Type B pancreatic cell (in vitro differentiated cells): Measurements from ENCODE around the gene RCC1. TPM values are rescaled to one million over a fixed set of nuclear protein-coding genes. Genes with fewer than 3 reads are reported as not detected.

Experiments used
- DNase-seq: peaks from one replicate; pipeline ENCODE4 v3.0.0; 2021; ENCODE audit warnings: mixed read lengths; ENCODE audit not compliant: unreplicated experiment; ENCODE audit errors: extremely low spot score
- H3K27ac Mint-ChIP-seq: 2 replicates; pipeline ENCODE4 v1.8.0; 2021; ENCODE audit warnings: mild to moderate bottlenecking, mixed read lengths
- H3K27me3 Mint-ChIP-seq: 2 replicates; pipeline ENCODE4 v1.8.0; 2021; ENCODE audit warnings: mixed read lengths
- H3K36me3 Mint-ChIP-seq: 2 replicates; pipeline ENCODE4 v1.8.0; 2021; ENCODE audit warnings: mixed read lengths
- H3K4me1 Mint-ChIP-seq: one replicate; pipeline ENCODE4 v1.8.0; 2021; ENCODE audit warnings: mixed read lengths; ENCODE audit not compliant: unreplicated experiment
- H3K4me3 Mint-ChIP-seq: 2 replicates; pipeline ENCODE4 v1.8.0; 2021; ENCODE audit warnings: mild to moderate bottlenecking, mixed read lengths
- H3K9me3 Mint-ChIP-seq: 2 replicates; pipeline ENCODE4 v1.8.0; 2021; ENCODE audit warnings: mixed read lengths
- total RNA-seq: library from RNA; stranded (reverse); gene quantifications from 2 replicates; pipeline ENCODE4 v1.2.1, GENCODE V29; 2021; ENCODE audit warnings: low replicate concordance
- TF ChIP-seq, protein P1 (sequence below): fragments of 200-600 bp; sonication (generic); conservative IDR thresholded peaks from 2 replicates; pipeline ENCODE4 v1.5.0; 2021; ENCODE audit warnings: antibody characterized with exemption, mild to moderate bottlenecking

The RCC1 gene
- total RNA-seq, 1 donor from 2014 or later = 46.5 TPM

DNA sequence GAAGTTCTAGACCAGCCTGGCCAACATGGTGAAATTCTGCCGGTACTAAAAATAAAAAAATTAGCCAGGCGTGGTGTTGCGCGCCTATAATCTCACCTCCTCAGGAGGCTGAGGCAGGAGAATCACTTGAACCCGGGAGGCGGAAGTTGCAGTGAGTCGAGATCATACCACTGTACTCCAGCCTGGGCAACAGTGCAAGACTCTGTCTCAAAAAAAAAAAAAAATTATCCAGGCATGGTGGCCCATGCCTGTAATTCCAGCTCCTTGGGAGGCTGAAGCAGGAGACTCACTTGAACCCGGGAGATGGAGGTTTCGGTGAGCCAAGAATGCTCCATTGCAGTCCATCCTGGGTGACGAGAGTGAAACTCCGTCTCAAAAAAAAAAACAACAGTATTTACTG lies 67.7 kb downstream of the RCC1 start:
- TF ChIP-seq, protein P1, sequence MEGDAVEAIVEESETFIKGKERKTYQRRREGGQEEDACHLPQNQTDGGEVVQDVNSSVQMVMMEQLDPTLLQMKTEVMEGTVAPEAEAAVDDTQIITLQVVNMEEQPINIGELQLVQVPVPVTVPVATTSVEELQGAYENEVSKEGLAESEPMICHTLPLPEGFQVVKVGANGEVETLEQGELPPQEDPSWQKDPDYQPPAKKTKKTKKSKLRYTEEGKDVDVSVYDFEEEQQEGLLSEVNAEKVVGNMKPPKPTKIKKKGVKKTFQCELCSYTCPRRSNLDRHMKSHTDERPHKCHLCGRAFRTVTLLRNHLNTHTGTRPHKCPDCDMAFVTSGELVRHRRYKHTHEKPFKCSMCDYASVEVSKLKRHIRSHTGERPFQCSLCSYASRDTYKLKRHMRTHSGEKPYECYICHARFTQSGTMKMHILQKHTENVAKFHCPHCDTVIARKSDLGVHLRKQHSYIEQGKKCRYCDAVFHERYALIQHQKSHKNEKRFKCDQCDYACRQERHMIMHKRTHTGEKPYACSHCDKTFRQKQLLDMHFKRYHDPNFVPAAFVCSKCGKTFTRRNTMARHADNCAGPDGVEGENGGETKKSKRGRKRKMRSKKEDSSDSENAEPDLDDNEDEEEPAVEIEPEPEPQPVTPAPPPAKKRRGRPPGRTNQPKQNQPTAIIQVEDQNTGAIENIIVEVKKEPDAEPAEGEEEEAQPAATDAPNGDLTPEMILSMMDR = no peak
- Mint-ChIP-seq H3K9me3 (no peaks in the 10 kb centered on the region), H3K4me1 (peaks cover 2% of the 10 kb centered on the region), H3K27ac (no peak overlapping the region), H3K4me3 (no peak overlapping the region), H3K27me3 (no peaks in the 10 kb centered on the region), H3K36me3 (peaks cover 25% of the 10 kb centered on the region)
- no peak for DNase-seq

GRCh38 chr1:28577052-28577678 lies 71.3 kb downstream of the RCC1 start:
- Mint-ChIP-seq H3K4me3 (peak overlapping the region; percentile 72), H3K27me3 (no peaks in the 10 kb centered on the region), H3K36me3 (peaks cover 30% of the 10 kb centered on the region), H3K4me1 (peaks cover 19% of the 10 kb centered on the region), H3K27ac (peak overlapping the region; percentile 38), H3K9me3 (no peaks in the 10 kb centered on the region)
- TF ChIP-seq, protein P1 = no peak
- no peak for DNase-seq

GRCh38 chr1:28577738-28578536 lies 72.1 kb downstream of the RCC1 start:
- Mint-ChIP-seq H3K4me3 (peak overlapping the region; percentile 72), H3K27me3 (no peaks in the 10 kb centered on the region), H3K9me3 (no peaks in the 10 kb centered on the region), H3K36me3 (peaks cover 30% of the 10 kb centered on the region), H3K27ac (peak overlapping the region; percentile 62), H3K4me1 (peaks cover 24% of the 10 kb centered on the region)
- DNase-seq = no peak
- TF ChIP-seq, protein P1 = no peak

- H3K9me3 Mint-ChIP-seq = no peaks in the 10 kb centered on the region
- H3K36me3 Mint-ChIP-seq = peaks cover 30% of the 10 kb centered on the region
- H3K27me3 Mint-ChIP-seq = no peaks in the 10 kb centered on the region
- peaks cover 27% of the 10 kb centered on the region for H3K4me1 Mint-ChIP-seq
- TF ChIP-seq, protein P1 = no peak
- peak overlapping the region; percentile 55 for H3K4me3 Mint-ChIP-seq
- DNase-seq = no peak
- H3K27ac Mint-ChIP-seq = peak overlapping the region; percentile 62
Observed at GRCh38 chr1:28578696-28579218, 72.9 kb downstream of the RCC1 start.

GRCh38 chr1:28579401-28579800 lies 73.6 kb downstream of the RCC1 start:
- no peak for DNase-seq
- Mint-ChIP-seq H3K9me3 (no peaks in the 10 kb centered on the region), H3K4me1 (peaks cover 27% of the 10 kb centered on the region), H3K36me3 (peaks cover 30% of the 10 kb centered on the region), H3K4me3 (peak overlapping the region; percentile 93), H3K27me3 (no peaks in the 10 kb centered on the region), H3K27ac (peak overlapping the region; percentile 41)
- TF ChIP-seq, protein P1 = no peak
